Gastrocnemius medialis (tissue), 4 donors: ENCODE measurements around the gene THAP7.

Experiments
- CTCF ChIP-seq, 5 experiments: fragments of 450-650 bp in 3 of 5; fragments of 200-600 bp in 2 of 5; sonication (generic) in 2 of 5; IDR thresholded peaks in 4 of 5; conservative IDR thresholded peaks in 1 of 5; 1 replicate in 4 of 5; 2 replicates in 1 of 5; pipeline ENCODE4 v1.5.1; 2016 to 2019; ENCODE audit warnings: antibody characterized with exemption in 5 of 5, mild to moderate bottlenecking in 3 of 5, moderate library complexity in 3 of 5
- POLR2A ChIP-seq, 2 donors: fragments of 450-650 bp; IDR thresholded peaks; one replicate each; pipeline ENCODE4 v1.6.1; 2017; ENCODE audit warnings: antibody characterized with exemption in 2 of 2, mild to moderate bottlenecking in 2 of 2, moderate library complexity in 2 of 2

DNA sequence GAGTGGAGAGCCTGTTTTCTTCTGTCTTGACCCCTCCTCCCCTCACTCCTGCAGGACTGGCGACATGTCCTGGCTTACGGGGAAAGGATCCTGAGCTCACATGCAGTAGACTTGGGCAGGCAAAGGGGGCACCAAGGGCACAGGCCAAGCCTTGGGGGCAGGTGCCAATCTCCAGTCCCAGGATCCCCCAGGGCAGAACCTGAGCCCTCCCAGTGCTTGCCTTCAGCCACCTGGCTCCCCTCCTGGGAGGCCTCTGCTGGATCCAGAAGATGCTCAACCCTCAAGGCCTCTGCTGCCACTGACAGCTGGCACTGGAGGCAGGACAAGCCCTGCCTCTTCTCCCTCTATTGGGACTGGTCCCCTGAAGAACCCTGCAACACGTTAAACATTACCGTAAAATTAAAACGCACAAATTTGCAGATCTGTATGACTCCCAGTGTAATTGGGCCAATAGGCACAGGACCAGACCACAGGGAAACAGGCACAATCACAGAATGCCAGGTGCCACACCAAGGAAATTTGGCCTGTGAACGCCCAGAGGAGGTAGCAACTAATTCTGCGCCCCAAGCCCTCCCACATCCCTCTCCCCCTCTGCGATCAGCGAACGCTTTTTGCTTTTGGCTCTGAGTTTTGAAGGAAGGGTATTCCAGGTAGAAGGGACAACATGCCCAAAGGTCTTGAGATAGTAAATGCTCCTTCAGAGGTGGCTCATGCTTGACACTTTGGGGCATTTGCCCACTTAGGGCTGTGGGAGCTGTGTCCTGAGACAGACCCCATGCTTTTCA, 20.8 kb downstream of the THAP7 start:
- no peak for TF ChIP-seq CTCF (IDR thresholded peaks at IDR 0.05 in 4 of 5, conservative IDR thresholded peaks at IDR 0.05 in 1 of 5)
- no peak for TF ChIP-seq POLR2A (IDR thresholded peaks at IDR 0.05)
